MCF 10A (cell line): ENCODE data around the gene MAFG. TPM values are rescaled to one million over a fixed set of nuclear protein-coding genes. Genes with fewer than 3 reads are reported as not detected.
A peak's percentile ranks its signal among the peaks of the same experiment; 100 is the strongest.

ENCODE experiments used
- BruUV-seq: library from RNA; stranded (reverse); fragments of 400-500 nt; replicated peaks from 2 replicates; lab custom pipeline; 2021; lab: Mats Ljungman, UMichigan
- CTCF ChIA-PET: fragments of 300-600 bp; sonication (Branson Sonifier 250); formaldehyde crosslinking; extraction: SDS; loops from one replicate; lab custom pipeline; 2021; ENCODE audit warnings: antibody characterized with exemption, inconsistent platforms; lab: Yijun Ruan, JAX
- POLR2A ChIA-PET: fragments of 300-600, 350-650 bp; sonication (Branson Sonifier 250); formaldehyde crosslinking; extraction: SDS; loops from one replicate; lab custom pipeline; 2020; ENCODE audit warnings: antibody characterized with exemption, inconsistent platforms; lab: Yijun Ruan, JAX
- DNase-seq: peaks from one replicate; pipeline ENCODE4 v3.0.0-alpha.2; 2018; ENCODE audit not compliant: unreplicated experiment
- H3K27ac Mint-ChIP-seq: one replicate; pipeline ENCODE4 v1.8.0; 2022; ENCODE audit warnings: mild to moderate bottlenecking, low read depth, mixed read lengths; ENCODE audit not compliant: unreplicated experiment
- H3K27me3 Mint-ChIP-seq: one replicate; pipeline ENCODE4 v1.8.0; 2022; ENCODE audit warnings: mixed read lengths; ENCODE audit not compliant: insufficient read depth, unreplicated experiment
- H3K36me3 Mint-ChIP-seq: one replicate; pipeline ENCODE4 v1.8.0; 2022; ENCODE audit warnings: mild to moderate bottlenecking, moderate library complexity, mixed read lengths; ENCODE audit not compliant: insufficient read depth, unreplicated experiment
- H3K4me1 Mint-ChIP-seq: one replicate; pipeline ENCODE4 v1.8.0; 2022; ENCODE audit warnings: mixed read lengths; ENCODE audit not compliant: insufficient read depth, unreplicated experiment
- H3K4me3 Mint-ChIP-seq: one replicate; pipeline ENCODE4 v1.8.0; 2022; ENCODE audit warnings: mild to moderate bottlenecking, moderate library complexity, mixed read lengths; ENCODE audit not compliant: unreplicated experiment
- H3K9me3 Mint-ChIP-seq: one replicate; pipeline ENCODE4 v1.8.0; 2022; ENCODE audit warnings: mixed read lengths; ENCODE audit not compliant: unreplicated experiment
- CTCF ChIP-seq: fragments of 200-600 bp; IDR thresholded peaks from one replicate; pipeline ENCODE4 v1.8.0; 2022; ENCODE audit warnings: antibody characterized with exemption, mild to moderate bottlenecking; ENCODE audit not compliant: unreplicated experiment
- intact Hi-C: fragments of 100-400 bp; cut with micrococcal nuclease; formaldehyde crosslinking; loops from 2 replicates; pipeline ENCODE4 v1.14.1; 2022
- total RNA-seq: library from RNA; stranded (reverse); gene quantifications from 2 replicates; pipeline ENCODE4 v1.2.3, GENCODE V29; 2022

Gene MAFG
- total RNA-seq, 1 experiment from 2014 or later: 38.1 TPM

- BruUV-seq: no TSS peak
- intact Hi-C loops: no loop called here
- no peaks in the 10 kb centered on the region for H3K27me3 Mint-ChIP-seq
- peaks cover 36% of the 10 kb centered on the region for H3K36me3 Mint-ChIP-seq
- H3K4me3 Mint-ChIP-seq: peak overlapping the region; percentile 71
- peak overlapping the region; percentile 81 for H3K27ac Mint-ChIP-seq
- TF ChIP-seq CTCF: no peak
- ChIA-PET POLR2A (interaction anchor here (0.6 to 6.3 kb wide), 14 partner anchors 11 to 432 kb away, joined by 3 to 54 read pairs (median 4); partner anchors contain the start of genes DCXR, FASN and PCYT2), CTCF (interaction anchor here (0.6 to 1.3 kb wide), 4 partner anchors 10 to 97 kb away, joined by 3 to 4 read pairs (median 3); no protein-coding TSS in a partner anchor)
- no peaks in the 10 kb centered on the region for H3K9me3 Mint-ChIP-seq
- peak; percentile 84 for DNase-seq
- H3K4me1 Mint-ChIP-seq: peaks cover 21% of the 10 kb centered on the region
Observed at GRCh38 chr17:81923302-81924260, 4.0 kb downstream of the MAFG start.

- DNase-seq: no peak
- no peaks in the 10 kb centered on the region for H3K9me3 Mint-ChIP-seq
- H3K4me3 Mint-ChIP-seq: peak overlapping the region; percentile 71
- peak overlapping the region; percentile 81 for H3K27ac Mint-ChIP-seq
- ChIA-PET CTCF (interaction anchor here (1.0 to 1.3 kb wide), 3 partner anchors 9 to 98 kb away, joined by 3 to 4 read pairs (median 3); no protein-coding TSS in a partner anchor), POLR2A (interaction anchor here (0.6 to 6.3 kb wide), 10 partner anchors 10 to 371 kb away, joined by 3 to 54 read pairs (median 4); partner anchors contain the start of genes FASN and PCYT2)
- intact Hi-C loops: no loop called here
- no peaks in the 10 kb centered on the region for H3K27me3 Mint-ChIP-seq
- H3K4me1 Mint-ChIP-seq: peaks cover 21% of the 10 kb centered on the region
- no peak for TF ChIP-seq CTCF
- BruUV-seq: no TSS peak
- peaks cover 42% of the 10 kb centered on the region for H3K36me3 Mint-ChIP-seq
Observed at GRCh38 chr17:81922566-81923301, 4.8 kb downstream of the MAFG start.

GRCh38 chr17:81921996-81922565 is 5.5 kb downstream of the MAFG start:
- Mint-ChIP-seq H3K27me3 (no peaks in the 10 kb centered on the region), H3K9me3 (no peaks in the 10 kb centered on the region), H3K4me3 (peak overlapping the region; percentile 28), H3K36me3 (peaks cover 42% of the 10 kb centered on the region), H3K4me1 (peaks cover 25% of the 10 kb centered on the region), H3K27ac (no peak overlapping the region)
- BruUV-seq: no TSS peak
- POLR2A ChIA-PET: interaction anchor here (0.7 to 1.6 kb wide), 2 partner anchors 56 to 220 kb away, joined by 3 to 4 read pairs; no protein-coding TSS in a partner anchor
- intact Hi-C loops: no loop called here
- CTCF ChIA-PET: interaction anchor here (1.0 to 1.3 kb wide), 2 partner anchors 9 to 99 kb away, joined by 3 to 4 read pairs; no protein-coding TSS in a partner anchor
- TF ChIP-seq CTCF: no peak
- DNase-seq: no peak
